HG03039 (cell line): Measurements from ENCODE around the gene SOX9.

ENCODE experiments used
- ATAC-seq: cut with Tn5 transposase; IDR thresholded peaks from one replicate; pipeline ENCODE4 v1.9.1; 2021; ENCODE audit warnings: mild to moderate bottlenecking, moderate library complexity; ENCODE audit not compliant: unreplicated experiment

The SOX9 gene

DNA sequence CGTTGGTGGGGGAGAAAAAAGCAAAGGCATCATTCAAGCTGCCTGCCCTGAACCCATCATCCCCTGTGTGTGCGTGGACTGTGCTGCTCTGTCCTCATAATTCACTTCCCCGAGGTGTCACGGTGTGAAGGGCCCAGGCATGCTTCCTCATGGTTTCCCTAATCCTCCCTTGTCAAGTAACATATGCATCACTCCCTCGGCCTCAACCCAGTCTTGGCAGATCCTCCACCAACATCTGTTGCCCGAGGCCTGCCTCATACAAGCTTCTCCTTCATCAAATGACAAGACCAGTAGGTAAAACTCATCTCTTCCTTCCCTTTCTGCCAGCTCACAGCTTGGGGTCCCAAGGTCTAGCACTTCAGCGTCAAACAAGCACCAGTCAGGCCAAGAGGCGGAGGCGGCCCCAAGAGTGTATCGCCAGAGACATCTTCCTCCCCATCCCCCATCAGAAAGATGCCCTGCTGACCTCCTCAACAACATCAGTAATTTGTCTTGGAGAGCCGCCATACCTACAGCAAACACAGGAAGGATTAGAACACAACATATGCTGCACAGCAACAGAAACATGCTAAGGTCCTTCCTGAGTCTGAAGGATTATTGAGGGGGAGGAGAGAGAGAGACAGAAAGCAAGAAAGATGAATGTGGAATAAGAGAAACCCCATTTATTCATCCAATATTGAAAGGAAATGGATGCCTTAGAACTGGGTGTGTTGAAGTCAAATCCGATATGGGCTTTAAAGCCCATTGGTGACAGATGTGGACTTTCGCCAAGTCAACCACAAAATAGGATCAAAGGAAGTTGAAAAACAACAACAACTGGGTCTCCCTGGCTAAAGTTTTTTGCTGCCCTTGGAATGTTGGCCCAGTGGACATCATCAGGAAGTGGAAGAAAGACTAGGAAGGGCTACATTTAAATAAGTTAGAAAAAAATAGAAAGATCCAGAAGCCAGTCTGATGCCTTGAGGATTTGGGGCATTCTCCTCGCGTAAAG is 38.4 kb downstream of the SOX9 start:
- no peak for ATAC-seq

DNA sequence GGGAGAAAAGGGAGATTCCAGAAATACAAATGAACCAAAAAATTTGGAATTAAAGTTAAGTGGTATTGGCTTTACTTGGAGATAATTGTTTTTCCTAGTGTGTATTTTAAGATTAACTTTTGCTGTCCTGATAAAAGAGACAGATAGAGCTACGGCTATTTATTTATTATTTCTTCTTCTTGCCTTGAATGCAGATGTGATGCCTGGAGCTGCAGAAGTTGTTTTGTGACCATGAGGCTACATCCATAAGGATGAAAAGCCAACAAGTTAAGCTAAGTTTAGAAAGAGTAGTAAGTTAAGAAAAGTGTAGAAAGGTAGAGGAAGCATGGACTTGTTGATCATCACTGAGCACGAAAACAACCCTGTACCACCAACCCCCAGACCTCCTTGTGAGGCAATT is 41.7 kb downstream of the SOX9 start:
- ATAC-seq = no peak

- no peak for ATAC-seq
These were observed 42.7 kb downstream of the SOX9 start for GRCh38 chr17:72163474-72163873.

- no peak for ATAC-seq
These were observed 43.4 kb downstream of the SOX9 start for GRCh38 chr17:72164158-72164739.

- ATAC-seq = no peak
These were observed 44.5 kb downstream of the SOX9 start for GRCh38 chr17:72165192-72165866.

- no peak for ATAC-seq
These were observed 45.1 kb downstream of the SOX9 start for GRCh38 chr17:72165867-72166439.

DNA sequence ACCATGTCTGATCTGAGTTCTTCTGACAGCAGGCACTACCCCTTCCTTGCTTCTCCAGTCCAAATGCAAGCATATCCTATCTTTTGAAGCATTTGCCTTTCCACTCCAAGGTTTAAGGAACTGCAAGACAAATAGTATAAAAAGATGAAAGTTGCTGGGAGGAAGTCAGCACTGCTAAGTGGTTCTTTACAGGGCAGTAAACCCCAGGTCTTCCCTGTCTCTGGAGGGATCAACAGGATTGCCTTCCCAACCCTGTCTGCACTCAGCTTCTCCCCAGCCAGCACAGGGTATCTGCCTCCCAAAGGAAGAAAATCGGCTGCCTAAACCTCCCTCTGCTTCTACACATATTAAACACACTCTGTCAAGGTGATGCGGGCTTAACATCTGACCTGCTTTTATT is 46.8 kb downstream of the SOX9 start:
- no peak for ATAC-seq

GRCh38 chr17:72169823-72170222 is 49.0 kb downstream of the SOX9 start:
- no peak for ATAC-seq

- ATAC-seq = no peak
These were observed 51.2 kb downstream of the SOX9 start for GRCh38 chr17:72171703-72172667.

GRCh38 chr17:72173499-72174116 is 52.8 kb downstream of the SOX9 start:
- no peak for ATAC-seq

DNA sequence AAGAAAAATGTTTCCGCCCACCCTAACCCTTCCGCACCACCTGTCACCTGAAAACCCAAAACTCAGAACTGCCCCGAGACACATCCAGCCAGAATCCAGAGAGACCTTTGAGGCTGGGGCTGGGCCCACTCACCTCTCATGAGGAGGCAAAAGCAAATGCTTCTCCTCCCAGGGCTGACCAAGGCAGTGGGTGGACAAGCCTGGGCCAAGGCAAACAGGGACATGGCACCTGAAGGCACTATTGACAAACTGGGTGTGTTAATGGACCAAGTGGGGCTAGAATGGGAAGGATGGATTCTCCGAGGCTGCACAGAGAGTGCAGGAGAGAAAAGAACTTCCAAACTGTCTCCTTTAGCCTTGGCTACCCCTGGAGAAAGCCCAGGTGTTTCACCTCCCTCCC is 54.4 kb downstream of the SOX9 start:
- ATAC-seq = no peak
